Nucleus accumbens (tissue), 56 donors: ENCODE data around the gene CD40.
A peak's percentile ranks its signal among the peaks of the same experiment; 100 is the strongest.

Source experiments
- DNase-seq, 56 donors: peaks; one replicate each; lab custom pipeline; 2025; lab: John Stamatoyannopoulos, UW

CD40 gene

GRCh38 chr20:46169245-46170171 lies 51.4 kb downstream of the CD40 start:
- DNase-seq = no peak

GRCh38 chr20:46171476-46171875 lies 53.4 kb downstream of the CD40 start:
- no peak for DNase-seq

- no peak for DNase-seq
Observed at GRCh38 chr20:46171909-46172308, 53.8 kb downstream of the CD40 start.

GRCh38 chr20:46172455-46172854 lies 54.3 kb downstream of the CD40 start:
- DNase-seq = no peak

- no peak for DNase-seq
Observed at GRCh38 chr20:46172961-46173536, 54.9 kb downstream of the CD40 start.

- no peak for DNase-seq
Observed at GRCh38 chr20:46173652-46174468, 55.7 kb downstream of the CD40 start.

- DNase-seq = peak in 22 of 56 donors; percentile 2 to 61 (median 15)
Observed at GRCh38 chr20:46174469-46175126, 56.5 kb downstream of the CD40 start.

GRCh38 chr20:46175127-46175494 lies 57.0 kb downstream of the CD40 start:
- no peak for DNase-seq

GRCh38 chr20:46176739-46177378 lies 58.7 kb downstream of the CD40 start:
- DNase-seq = no peak

- no peak for DNase-seq
Observed at GRCh38 chr20:46177768-46178167, 59.7 kb downstream of the CD40 start.

GRCh38 chr20:46178891-46179290 lies 60.8 kb downstream of the CD40 start:
- no peak for DNase-seq
